ENCODE measurements around the gene GRM3.
A peak's percentile ranks its signal among the peaks of the same experiment; 100 is the strongest.

GRM3 gene

DNA sequence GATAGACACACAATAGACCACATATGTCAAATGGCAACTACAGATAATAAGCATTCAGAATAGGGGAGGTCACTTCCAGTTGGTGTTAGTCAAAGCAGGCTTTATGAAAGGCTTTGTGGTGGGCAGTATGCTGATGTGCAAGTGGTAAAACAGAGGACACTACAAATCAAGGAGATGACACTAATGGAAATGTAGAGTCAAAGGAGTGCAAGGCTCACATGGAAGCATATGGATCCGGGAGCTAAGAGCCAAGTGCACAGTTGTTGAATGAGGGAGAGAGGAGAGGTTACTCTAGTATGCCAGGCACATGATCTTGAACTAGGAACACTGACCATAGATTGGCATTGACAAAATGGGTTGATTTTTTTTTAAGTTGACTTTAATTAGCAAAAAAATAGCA is 62.7 kb downstream of the GRM3 start:
- Histone ChIP-seq H3K4me3 (ENCODE audit: low read depth, low read length) (no peak overlapping the region), H3K36me3 (replicated peaks) (no peaks in the 10 kb centered on the region), H3K27me3 (replicated peaks) (no peaks in the 10 kb centered on the region), H3K27ac (no peak overlapping the region)
- DNase-seq = no peak
- TF ChIP-seq, protein P1, sequence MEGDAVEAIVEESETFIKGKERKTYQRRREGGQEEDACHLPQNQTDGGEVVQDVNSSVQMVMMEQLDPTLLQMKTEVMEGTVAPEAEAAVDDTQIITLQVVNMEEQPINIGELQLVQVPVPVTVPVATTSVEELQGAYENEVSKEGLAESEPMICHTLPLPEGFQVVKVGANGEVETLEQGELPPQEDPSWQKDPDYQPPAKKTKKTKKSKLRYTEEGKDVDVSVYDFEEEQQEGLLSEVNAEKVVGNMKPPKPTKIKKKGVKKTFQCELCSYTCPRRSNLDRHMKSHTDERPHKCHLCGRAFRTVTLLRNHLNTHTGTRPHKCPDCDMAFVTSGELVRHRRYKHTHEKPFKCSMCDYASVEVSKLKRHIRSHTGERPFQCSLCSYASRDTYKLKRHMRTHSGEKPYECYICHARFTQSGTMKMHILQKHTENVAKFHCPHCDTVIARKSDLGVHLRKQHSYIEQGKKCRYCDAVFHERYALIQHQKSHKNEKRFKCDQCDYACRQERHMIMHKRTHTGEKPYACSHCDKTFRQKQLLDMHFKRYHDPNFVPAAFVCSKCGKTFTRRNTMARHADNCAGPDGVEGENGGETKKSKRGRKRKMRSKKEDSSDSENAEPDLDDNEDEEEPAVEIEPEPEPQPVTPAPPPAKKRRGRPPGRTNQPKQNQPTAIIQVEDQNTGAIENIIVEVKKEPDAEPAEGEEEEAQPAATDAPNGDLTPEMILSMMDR (IDR thresholded peaks at IDR 0.05; ENCODE audit: low read depth, low read length, missing control alignments) = no peak
- in situ Hi-C loops (cut with HindIII; ENCODE audit: low pct_ligation_motif_present, low sequenced_read_pairs) = no loop called here

- in situ Hi-C loops (cut with HindIII; ENCODE audit: low pct_ligation_motif_present, low sequenced_read_pairs) = no loop called here
Measured at GRCh38 chr7:86708031-86708680, 64.4 kb downstream of the GRM3 start.

DNA sequence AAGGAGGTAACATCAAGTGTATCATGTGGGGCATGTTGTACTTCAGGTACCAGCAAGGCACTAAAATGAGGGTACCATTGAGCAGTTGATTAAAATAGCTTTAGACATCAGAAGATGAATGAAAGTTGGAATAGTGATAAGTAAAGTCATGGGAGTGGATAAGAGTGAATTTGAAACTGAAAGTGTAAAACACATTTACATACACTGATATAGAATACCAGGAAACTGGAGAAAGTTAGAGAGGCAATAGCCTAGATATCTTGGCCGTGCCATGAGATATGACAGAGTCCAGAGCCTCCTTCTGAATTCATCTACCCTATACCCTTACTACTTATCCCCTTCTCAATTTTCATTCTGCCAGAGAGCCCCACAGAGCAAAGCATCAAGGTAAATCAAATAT is 76.6 kb downstream of the GRM3 start:
- TF ChIP-seq, protein P1 (IDR thresholded peaks at IDR 0.05; ENCODE audit: low read depth, low read length, missing control alignments) = no peak
- no peak for DNase-seq
- Histone ChIP-seq H3K27me3 (replicated peaks) (no peaks in the 10 kb centered on the region), H3K36me3 (replicated peaks) (no peaks in the 10 kb centered on the region), H3K27ac (no peak overlapping the region), H3K4me3 (ENCODE audit: low read depth, low read length) (no peak overlapping the region)
- in situ Hi-C loops (cut with HindIII; ENCODE audit: low pct_ligation_motif_present, low sequenced_read_pairs) = no loop called here

More at GRCh38 chr7:86708031-86708680, 64.4 kb downstream of the GRM3 start:
- Histone ChIP-seq H3K27ac (no peak overlapping the region), H3K4me3 (ENCODE audit: low read depth, low read length) (no peak overlapping the region), H3K27me3 (replicated peaks) (no peaks in the 10 kb centered on the region), H3K36me3 (replicated peaks) (no peaks in the 10 kb centered on the region)
- no peak for DNase-seq
- TF ChIP-seq, protein P1 (IDR thresholded peaks at IDR 0.05; ENCODE audit: low read depth, low read length, missing control alignments) = no peak

GRCh38 chr7:86733783-86734182 is 90.1 kb downstream of the GRM3 start:
- H3K36me3 ChIP-seq (replicated peaks) = no peaks in the 10 kb centered on the region
- H3K27me3 ChIP-seq (replicated peaks) = no peaks in the 10 kb centered on the region
- TF ChIP-seq, protein P1 (IDR thresholded peaks at IDR 0.05; ENCODE audit: low read depth, low read length, missing control alignments) = no peak
- no peak overlapping the region for H3K27ac ChIP-seq
- in situ Hi-C loops (cut with HindIII; ENCODE audit: low pct_ligation_motif_present, low sequenced_read_pairs) = no loop called here
- DNase-seq = peak; percentile 63
- no peak overlapping the region for H3K4me3 ChIP-seq (ENCODE audit: low read depth, low read length)

DNA sequence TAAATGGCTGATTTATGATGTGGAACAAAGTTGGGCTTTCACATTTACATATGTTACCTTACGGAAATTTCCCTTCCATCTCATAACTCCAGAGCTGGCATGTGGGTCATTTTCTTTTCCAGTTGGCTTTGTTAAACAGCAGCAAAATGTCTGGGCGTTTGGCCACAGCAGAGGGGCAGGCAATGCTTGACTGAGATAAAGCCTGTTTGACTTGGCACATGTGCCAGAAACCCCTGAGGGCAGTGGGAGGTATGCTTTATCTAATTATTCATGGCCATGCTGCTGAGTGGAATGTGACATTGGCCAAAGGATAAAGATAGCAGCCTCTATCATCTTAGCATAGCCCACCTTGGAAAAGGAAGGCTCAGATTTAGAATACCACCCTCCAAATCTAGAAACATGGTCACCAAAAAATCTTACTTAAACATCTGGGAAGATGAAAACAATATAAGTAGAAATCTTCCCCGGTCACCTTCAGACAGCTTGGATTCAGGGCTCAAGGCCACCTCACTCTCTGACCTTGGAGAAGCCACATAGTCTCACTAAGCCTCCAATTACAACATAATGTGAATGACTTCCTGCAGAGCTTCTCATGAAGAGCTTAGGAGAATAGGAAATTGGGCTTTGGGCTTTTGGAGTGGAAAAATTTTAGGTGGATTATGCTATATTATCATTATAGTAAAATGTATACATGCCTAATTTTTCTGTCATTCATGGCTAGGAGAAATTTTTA is 101.5 kb downstream of the GRM3 start:
- Histone ChIP-seq H3K27ac (no peak overlapping the region), H3K36me3 (replicated peaks) (no peaks in the 10 kb centered on the region), H3K27me3 (replicated peaks) (no peaks in the 10 kb centered on the region), H3K4me3 (ENCODE audit: low read depth, low read length) (no peak overlapping the region)
- in situ Hi-C loops (cut with HindIII; ENCODE audit: low pct_ligation_motif_present, low sequenced_read_pairs) = no loop called here
- DNase-seq = no peak
- TF ChIP-seq, protein P1 (IDR thresholded peaks at IDR 0.05; ENCODE audit: low read depth, low read length, missing control alignments) = no peak

Measured in brain microvascular endothelial cell (primary cell).